NCI-H69 (cell line): Measurements from ENCODE around the gene SH3PXD2A.
"Not testable (repeated sequence)": the region's sequence is repeated elsewhere in the genome, so short reads cannot be mapped to it uniquely, and the experiment has no call there.

Experiments used
- DNase-seq: peaks from one replicate; lab custom pipeline; 2025; lab: John Stamatoyannopoulos, UW

The SH3PXD2A gene

GRCh38 chr10:103767756-103768155 is 87.6 kb downstream of the SH3PXD2A start:
- DNase-seq: no peak

GRCh38 chr10:103766751-103767505 is 88.4 kb downstream of the SH3PXD2A start:
- peak; percentile 13 for DNase-seq

GRCh38 chr10:103765981-103766380 is 89.4 kb downstream of the SH3PXD2A start:
- peak; percentile 9 for DNase-seq

GRCh38 chr10:103765168-103765567 is 90.2 kb downstream of the SH3PXD2A start:
- no peak for DNase-seq

GRCh38 chr10:103764296-103765088 is 90.9 kb downstream of the SH3PXD2A start:
- DNase-seq: no peak

- DNase-seq: peak; percentile 64
These were observed 91.8 kb downstream of the SH3PXD2A start for GRCh38 chr10:103763374-103764202.

- no peak for DNase-seq
These were observed 92.5 kb downstream of the SH3PXD2A start for GRCh38 chr10:103762916-103763315.

GRCh38 chr10:103762162-103762561 is 93.2 kb downstream of the SH3PXD2A start:
- DNase-seq: no peak

GRCh38 chr10:103761075-103761920 is 94.1 kb downstream of the SH3PXD2A start:
- DNase-seq: peak; percentile 86

GRCh38 chr10:103760233-103760632 is 95.1 kb downstream of the SH3PXD2A start:
- not testable (repeated sequence) for DNase-seq

- peak; percentile 86 for DNase-seq
These were observed 96.1 kb downstream of the SH3PXD2A start for GRCh38 chr10:103759100-103759781.

GRCh38 chr10:103758294-103758681 is 97.1 kb downstream of the SH3PXD2A start:
- peak; percentile 64 for DNase-seq

GRCh38 chr10:103757531-103758293 is 97.7 kb downstream of the SH3PXD2A start:
- DNase-seq: peak; percentile 60

- no peak for DNase-seq
These were observed 99.0 kb downstream of the SH3PXD2A start for GRCh38 chr10:103756277-103756869.

GRCh38 chr10:103752680-103753248 is 102.6 kb downstream of the SH3PXD2A start:
- DNase-seq: no peak

- no peak for DNase-seq
These were observed 103.6 kb downstream of the SH3PXD2A start for GRCh38 chr10:103751667-103752290.

- no peak for DNase-seq
These were observed 104.5 kb downstream of the SH3PXD2A start for GRCh38 chr10:103750836-103751235.

- DNase-seq: no peak
These were observed 105.6 kb downstream of the SH3PXD2A start for GRCh38 chr10:103749779-103750178.

GRCh38 chr10:103748020-103748419 is 107.4 kb downstream of the SH3PXD2A start:
- DNase-seq: no peak
